HG03469 (cell line): Measurements from ENCODE around the gene GRIA1.

Experiments used
- ATAC-seq: cut with Tn5 transposase; IDR thresholded peaks from one replicate; pipeline ENCODE4 v1.9.1; 2021; ENCODE audit warnings: mild to moderate bottlenecking, moderate library complexity, moderate number of reproducible peaks; ENCODE audit not compliant: unreplicated experiment

Gene GRIA1

DNA sequence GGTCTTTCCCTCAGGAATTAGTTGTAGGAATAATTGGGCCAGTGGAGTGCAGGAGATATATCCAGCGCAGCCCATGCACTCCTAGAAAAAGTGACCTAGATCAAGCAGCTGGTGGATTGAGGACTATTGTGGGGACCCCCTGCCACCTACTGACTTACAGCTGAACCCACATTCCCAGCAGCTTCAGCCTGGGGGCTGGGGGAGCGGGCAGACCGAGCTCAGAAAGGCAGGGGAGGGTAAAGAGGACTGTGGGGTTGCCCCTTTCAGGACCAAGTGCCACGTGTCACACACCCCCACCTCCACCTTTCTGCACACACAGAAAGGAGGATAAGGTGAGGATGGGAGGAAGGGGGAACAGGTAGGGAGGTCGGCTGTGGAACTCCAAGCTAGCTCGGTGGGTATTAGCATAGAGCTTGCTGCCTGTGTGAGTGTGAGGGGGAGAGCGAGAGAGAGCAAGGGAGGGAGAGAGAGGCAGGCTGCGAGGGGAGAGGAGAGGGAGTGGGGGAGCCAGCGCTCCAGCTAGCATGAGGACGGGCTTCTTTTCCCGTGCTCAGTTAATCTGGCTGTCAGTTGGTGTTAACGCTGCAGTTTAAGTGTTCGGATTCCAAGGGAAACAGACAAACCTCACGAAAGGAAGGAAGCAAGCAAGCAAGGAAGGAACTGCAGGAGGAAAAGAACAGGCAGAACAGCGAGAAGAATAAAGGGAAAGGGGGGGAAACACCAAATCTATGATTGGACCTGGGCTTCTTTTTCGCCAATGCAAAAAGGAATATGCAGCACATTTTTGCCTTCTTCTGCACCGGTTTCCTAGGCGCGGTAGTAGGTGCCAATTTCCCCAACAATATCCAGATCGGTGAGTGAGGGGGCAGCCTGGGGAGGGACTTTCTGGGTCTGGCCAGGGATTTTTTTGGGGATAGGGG lies at the start of gene GRIA1:
TSS of gene GRIA1 (plus strand) at position 553 of the 920 bp plus-strand sequence.
- ATAC-seq, result no peak

DNA sequence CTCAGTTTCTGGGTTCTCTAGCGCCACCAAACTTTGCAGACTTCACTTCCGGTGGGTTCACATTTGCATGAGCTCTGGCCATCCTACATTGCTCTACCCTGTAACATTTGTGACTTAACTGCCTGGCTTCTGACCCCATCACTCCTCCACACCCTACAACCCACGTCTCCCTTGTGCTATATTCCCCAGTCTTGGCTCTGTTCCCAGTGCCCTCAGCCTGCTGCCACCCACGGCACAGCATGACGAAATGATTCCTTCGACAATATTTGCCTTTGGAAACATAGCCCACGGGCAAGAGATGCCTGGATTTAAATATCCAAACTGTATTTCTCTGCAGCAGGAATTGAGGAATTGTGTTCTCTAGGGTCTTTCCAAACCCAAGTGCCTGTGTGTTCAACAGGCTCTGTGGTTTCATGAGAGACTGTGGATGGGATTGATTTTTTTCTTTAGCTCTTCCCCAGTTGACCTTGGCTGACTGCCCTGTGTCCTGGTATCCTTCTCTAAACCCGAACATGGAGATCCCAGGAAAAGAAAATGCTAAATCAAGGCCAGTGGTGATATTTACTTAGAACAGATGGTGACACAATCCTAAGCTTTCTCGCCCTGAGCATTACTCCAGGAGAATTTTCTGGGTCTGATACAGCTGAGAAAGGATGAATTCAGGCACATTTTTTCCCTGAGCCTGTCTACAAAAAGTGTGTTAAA lies 44.4 kb upstream of the GRIA1 start:
- ATAC-seq, result no peak

- ATAC-seq, result no peak
Observed at GRCh38 chr5:153447534-153447933, 42.9 kb upstream of the GRIA1 start.

DNA sequence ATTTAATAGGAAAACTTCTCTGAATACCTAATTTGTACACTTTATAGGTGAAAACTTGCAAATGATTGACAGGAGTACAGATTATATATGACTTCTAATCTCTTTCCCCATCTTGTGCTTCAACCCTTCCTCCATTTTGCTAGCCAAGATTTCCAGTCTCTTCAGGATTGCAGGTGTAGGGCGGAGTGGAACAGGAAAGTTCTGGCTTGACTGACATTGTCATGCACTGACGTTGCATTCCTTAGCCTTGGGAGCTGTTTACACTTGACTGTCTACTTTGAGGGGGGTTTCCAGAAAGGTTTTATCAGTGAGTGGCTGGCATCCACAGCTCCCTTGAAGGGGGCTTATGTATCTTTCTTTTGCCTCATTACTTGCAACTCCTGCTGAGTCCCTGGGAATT lies 34.1 kb upstream of the GRIA1 start:
- ATAC-seq, result no peak

DNA sequence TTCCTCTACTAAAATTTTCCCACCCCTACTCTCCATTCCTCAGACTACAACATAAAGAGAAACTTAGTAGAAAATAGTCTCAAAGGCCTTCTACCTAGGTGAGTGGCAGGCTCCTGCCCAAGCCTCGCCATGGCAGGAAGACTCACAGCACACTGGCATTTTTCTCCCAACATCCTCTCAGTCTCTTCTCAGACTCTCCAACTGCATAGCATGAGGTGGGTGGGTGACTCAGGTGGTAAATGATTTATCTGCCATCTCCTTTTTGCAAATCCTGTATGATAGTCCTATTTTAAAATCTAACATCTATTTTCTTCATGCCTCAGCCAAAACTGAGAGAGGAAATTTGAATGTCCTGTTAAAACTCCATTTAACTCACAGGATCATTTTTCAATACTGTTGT lies 33.5 kb upstream of the GRIA1 start:
- ATAC-seq, result no peak

DNA sequence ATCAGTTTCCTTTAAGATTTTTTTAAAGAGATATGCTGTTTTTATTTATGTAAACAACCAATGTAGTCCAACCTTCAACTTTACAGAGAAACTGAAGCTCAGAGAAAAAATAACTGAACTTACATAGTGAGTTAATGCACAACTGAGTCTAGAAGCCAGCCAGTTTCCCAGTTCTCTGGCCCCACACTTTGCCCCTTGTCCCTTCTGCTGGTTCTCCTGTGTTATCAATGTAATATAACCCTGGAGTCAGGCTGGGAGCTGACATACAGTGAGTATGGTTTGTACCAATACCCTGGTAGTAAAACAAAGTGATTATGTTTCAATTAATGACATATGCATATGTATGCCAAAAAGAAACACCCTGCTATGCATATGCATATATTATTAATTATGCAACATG lies 32.2 kb upstream of the GRIA1 start:
- ATAC-seq, result no peak

DNA sequence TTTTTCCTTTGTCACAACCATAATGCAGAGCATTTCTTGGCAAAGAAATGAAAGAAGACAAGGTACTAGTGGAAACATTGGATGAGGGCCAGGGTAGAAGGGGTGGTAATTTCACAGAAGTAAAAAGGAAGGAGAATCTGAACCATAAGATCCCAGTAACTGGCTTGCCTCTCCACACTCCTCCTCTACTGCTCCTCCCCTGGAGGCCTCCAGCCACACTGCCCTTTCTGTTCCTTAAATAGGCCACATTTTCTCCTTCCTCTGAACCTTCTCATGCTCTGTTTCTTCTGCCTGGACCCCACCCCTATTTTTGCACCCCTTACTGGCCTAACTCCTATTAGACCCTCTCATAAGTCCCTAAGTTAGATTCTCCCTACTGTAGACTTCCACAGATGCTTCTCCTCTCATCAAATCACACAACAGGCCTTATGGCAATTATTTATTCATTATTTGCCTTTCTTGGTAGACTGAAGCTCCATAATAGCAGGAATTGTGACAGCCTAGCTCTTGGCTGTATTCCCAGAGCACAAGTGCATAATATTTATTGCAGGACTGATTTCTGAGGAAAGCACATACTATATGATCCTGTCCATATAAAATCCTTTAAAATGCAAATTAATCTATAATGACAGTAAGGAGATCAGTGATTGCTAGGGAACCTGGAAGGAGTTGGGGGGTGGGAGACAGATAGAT lies 31.3 kb upstream of the GRIA1 start:
- no peak for ATAC-seq

DNA sequence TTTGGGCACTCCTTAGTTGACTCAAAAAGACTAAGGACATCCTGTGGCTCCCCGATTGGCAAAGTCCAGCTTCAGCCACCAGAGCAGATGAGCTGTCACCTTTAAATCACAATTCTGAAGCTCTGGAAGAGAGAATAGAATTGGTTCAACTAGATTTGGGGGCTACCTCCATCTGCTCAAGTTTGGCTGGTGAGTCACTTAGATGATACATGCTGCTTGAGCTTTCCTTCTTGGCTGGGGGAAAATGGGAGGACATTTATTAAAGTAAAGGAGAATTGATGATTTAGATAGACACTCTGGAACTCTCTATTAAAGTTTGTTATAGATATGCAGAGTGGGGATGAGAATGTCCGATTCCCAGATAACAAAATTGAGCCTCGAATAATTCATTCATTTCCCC lies 30.0 kb upstream of the GRIA1 start:
- no peak for ATAC-seq

- ATAC-seq, result no peak
Observed at GRCh38 chr5:153461341-153461740, 29.1 kb upstream of the GRIA1 start.

- no peak for ATAC-seq
Observed at GRCh38 chr5:153463806-153464205, 26.7 kb upstream of the GRIA1 start.

GRCh38 chr5:153467546-153467945 lies 22.9 kb upstream of the GRIA1 start:
- no peak for ATAC-seq

DNA sequence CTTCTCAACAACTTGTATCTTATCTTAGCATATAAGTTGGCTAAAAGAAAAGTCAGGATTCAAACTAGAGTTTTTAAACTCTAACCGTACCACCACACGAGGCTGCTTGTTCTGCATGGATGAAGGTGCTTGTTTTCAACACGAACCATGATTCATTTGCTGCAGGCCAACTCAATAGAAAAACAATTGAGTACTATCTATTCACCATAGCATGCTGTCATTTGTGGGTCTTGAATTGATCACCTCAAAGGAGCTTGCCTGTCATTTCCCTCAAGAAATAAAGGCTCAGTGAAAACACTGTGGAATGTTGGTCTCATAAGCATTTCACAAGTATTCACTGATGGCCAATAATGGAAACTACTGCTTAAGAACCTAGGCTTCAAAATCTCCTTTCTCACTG lies 21.0 kb upstream of the GRIA1 start:
- ATAC-seq, result no peak

- no peak for ATAC-seq
Observed at GRCh38 chr5:153470736-153471135, 19.7 kb upstream of the GRIA1 start.

- no peak for ATAC-seq
Observed at GRCh38 chr5:153476767-153477166, 13.7 kb upstream of the GRIA1 start.

- peak; percentile 89 for ATAC-seq
Observed at GRCh38 chr5:153480401-153480800, 10.1 kb upstream of the GRIA1 start.

- ATAC-seq, result no peak
Observed at GRCh38 chr5:153483482-153483881, 7.0 kb upstream of the GRIA1 start.

- ATAC-seq, result no peak
Observed at GRCh38 chr5:153485641-153486040, 4.8 kb upstream of the GRIA1 start.

GRCh38 chr5:153486771-153487170 lies 3.7 kb upstream of the GRIA1 start:
- no peak for ATAC-seq

GRCh38 chr5:153489611-153490010 lies 859 bp upstream of the GRIA1 start:
- no peak for ATAC-seq

GRCh38 chr5:153491038-153491744 lies 721 bp downstream of the GRIA1 start:
- ATAC-seq, result no peak

- no peak for ATAC-seq
Observed at GRCh38 chr5:153491856-153492255, 1.4 kb downstream of the GRIA1 start.
